Karpas-422 (cell line): ENCODE data around the gene TTC3. TPM values are rescaled to one million over a fixed set of nuclear protein-coding genes. Genes with fewer than 3 reads are reported as not detected.

Source experiments
- DNase-seq: peaks from one replicate; pipeline ENCODE4 v3.0.0-alpha.2; 2015
- H2AFZ ChIP-seq: fragments of 200-600 bp; sonication (generic); 2 replicates; pipeline ENCODE4 v1.6.1; 2014; ENCODE audit warnings: antibody characterized with exemption, low read length, mixed read lengths
- H3K27ac ChIP-seq: fragments of 200-600 bp; sonication (generic); 2 replicates; pipeline ENCODE4 v1.5.1; 2014; ENCODE audit warnings: mild to moderate bottlenecking, low read length, moderate library complexity
- H3K27me3 ChIP-seq: fragments of 200-600 bp; sonication (generic); 2 replicates; pipeline ENCODE4 v1.6.1; 2014; ENCODE audit warnings: low read length, mixed read lengths
- H3K36me3 ChIP-seq: fragments of 200-600 bp; sonication (generic); 2 replicates; pipeline ENCODE4 v1.6.1; 2014; ENCODE audit warnings: low read length, mixed read lengths; ENCODE audit not compliant: insufficient read depth
- H3K4me1 ChIP-seq: fragments of 200-600 bp; sonication (generic); 2 replicates; pipeline ENCODE4 v1.6.1; 2014; ENCODE audit warnings: mild to moderate bottlenecking, low read length, mixed read lengths
- H3K4me2 ChIP-seq: fragments of 200-600 bp; sonication (generic); 2 replicates; pipeline ENCODE4 v1.6.1; 2014; ENCODE audit warnings: low read length, low read depth, mild to moderate bottlenecking; ENCODE audit not compliant: poor library complexity, severe bottlenecking
- H3K4me3 ChIP-seq: fragments of 200-600 bp; sonication (generic); 2 replicates; pipeline ENCODE4 v1.5.1; 2014; ENCODE audit warnings: mild to moderate bottlenecking, antibody characterized with exemption, low read length, mixed read lengths
- H3K79me2 ChIP-seq: fragments of 200-600 bp; sonication (generic); 2 replicates; pipeline ENCODE4 v1.6.1; 2014; ENCODE audit warnings: mild to moderate bottlenecking, low read length, mixed read lengths
- H3K9ac ChIP-seq: fragments of 200-600 bp; sonication (generic); 2 replicates; pipeline ENCODE4 v1.6.0; 2014; ENCODE audit warnings: low read length
- H3K9me2 ChIP-seq: fragments of 200-600 bp; sonication (generic), shearing (Covaris generic); replicated peaks from 2 replicates; pipeline ENCODE4 v1.6.0; 2014; ENCODE audit warnings: mild to moderate bottlenecking, low read length, moderate library complexity; ENCODE audit not compliant: insufficient read depth
- H3K9me3 ChIP-seq: fragments of 300-700, 200-600 bp; sonication (generic); 2 replicates; pipeline ENCODE4 v1.6.1; 2014; ENCODE audit warnings: low read length, mixed read lengths
- H4K20me1 ChIP-seq: fragments of 200-600 bp; sonication (generic); 2 replicates; pipeline ENCODE4 v1.6.1; 2014; ENCODE audit warnings: mild to moderate bottlenecking, antibody characterized with exemption, low read length, low read depth; ENCODE audit not compliant: insufficient read depth
- total RNA-seq: library from RNA; depleted of rRNA; stranded (reverse); fragments of >200 nt; shearing (Covaris generic); gene quantifications from 2 replicates; pipeline ENCODE4 v1.2.3, GENCODE V29; 2014; ENCODE audit warnings: low replicate concordance

The TTC3 gene
- total RNA-seq, 1 experiment from 2014 or later: 204 TPM

DNA sequence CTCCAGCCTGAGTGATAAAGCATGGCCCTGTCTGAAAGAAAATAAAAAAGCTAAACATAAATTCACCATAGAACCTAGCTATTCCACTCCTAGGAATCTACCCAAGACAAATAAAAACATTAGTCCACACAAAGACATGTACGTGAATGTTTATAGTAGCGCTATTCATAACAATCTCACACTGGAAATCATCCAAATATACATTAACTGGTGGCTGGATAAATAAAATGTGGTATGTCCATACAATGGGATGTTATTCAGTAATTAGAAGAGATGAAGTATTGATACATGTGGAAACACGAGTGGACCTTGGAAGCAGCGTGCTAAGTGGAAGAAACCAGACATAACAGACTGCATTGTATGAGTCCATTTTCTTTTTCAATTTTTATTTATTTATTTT lies 36.9 kb upstream of the TTC3 start:
- Histone ChIP-seq H3K4me3 (no peak overlapping the region), H2AFZ (no peak overlapping the region), H3K36me3 (no peaks in the 10 kb centered on the region), H3K27me3 (no peaks in the 10 kb centered on the region), H3K9ac (no peak overlapping the region), H3K79me2 (no peaks in the 10 kb centered on the region), H3K9me3 (no peaks in the 10 kb centered on the region), H3K9me2 (no peaks in the 10 kb centered on the region), H3K4me2 (no peak overlapping the region), H3K27ac (no peak overlapping the region), H3K4me1 (no peaks in the 10 kb centered on the region), H4K20me1 (no peaks in the 10 kb centered on the region)
- DNase-seq: no peak

DNA sequence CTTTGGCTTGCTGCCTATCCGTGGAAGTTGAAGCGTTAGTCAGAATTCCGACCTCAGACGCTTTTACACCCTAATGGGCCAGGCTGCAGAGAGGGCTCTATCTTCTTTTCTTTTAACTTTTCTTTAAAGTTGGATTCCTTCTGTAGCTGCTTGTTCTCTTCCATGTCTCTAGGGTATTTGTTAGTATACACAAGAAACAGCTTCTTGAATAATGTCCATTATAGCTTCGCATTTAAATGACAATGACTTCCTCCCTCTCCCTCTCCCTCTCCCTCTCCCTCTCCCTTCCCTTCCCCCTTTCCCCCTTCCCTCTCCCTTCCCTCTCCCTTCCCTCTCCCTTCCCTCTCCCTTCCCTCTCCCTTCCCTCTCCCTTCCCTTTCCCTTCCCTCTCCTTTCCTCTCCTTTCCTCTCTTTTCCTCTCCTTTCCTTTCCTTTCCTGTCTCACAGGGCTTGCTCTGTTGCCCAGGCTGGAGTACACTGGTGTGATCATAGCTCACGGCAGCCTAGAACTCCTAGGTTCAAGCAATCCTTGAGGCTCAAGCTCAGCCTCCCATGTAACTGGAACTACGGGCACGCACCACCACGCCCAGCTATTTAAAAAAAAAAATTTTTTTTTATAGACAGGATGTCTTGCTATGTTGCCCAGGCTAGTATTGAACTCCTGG lies 33.5 kb upstream of the TTC3 start:
- H3K27me3 ChIP-seq: no peaks in the 10 kb centered on the region
- no peak overlapping the region for H2AFZ ChIP-seq
- H3K4me3 ChIP-seq: no peak overlapping the region
- no peak overlapping the region for H3K4me2 ChIP-seq
- no peaks in the 10 kb centered on the region for H3K9me3 ChIP-seq
- H3K9ac ChIP-seq: no peak overlapping the region
- H4K20me1 ChIP-seq: no peaks in the 10 kb centered on the region
- H3K79me2 ChIP-seq: no peaks in the 10 kb centered on the region
- no peak overlapping the region for H3K27ac ChIP-seq
- H3K9me2 ChIP-seq: no peaks in the 10 kb centered on the region
- DNase-seq: no peak
- H3K36me3 ChIP-seq: no peaks in the 10 kb centered on the region
- no peaks in the 10 kb centered on the region for H3K4me1 ChIP-seq

DNA sequence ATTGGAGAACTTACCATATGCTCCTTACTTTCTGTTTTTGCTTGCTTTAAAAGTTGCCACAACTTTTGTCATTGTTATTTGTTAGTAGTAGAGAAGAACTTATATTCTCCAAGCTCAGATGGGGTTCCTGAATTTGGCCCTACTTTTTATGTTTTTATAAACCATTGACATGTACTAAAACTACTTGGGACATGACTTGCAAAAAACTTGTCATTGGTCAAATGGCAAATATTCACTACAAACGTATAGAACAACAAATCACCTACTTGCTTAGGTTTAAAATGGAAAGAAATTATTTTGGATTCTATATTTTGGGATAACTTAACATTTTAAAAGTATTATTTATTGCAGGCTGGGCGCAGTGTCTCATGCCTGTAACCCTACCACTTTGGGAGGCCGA lies 32.8 kb upstream of the TTC3 start:
- Histone ChIP-seq H3K9ac (no peak overlapping the region), H3K9me2 (no peaks in the 10 kb centered on the region), H3K79me2 (no peaks in the 10 kb centered on the region), H4K20me1 (no peaks in the 10 kb centered on the region), H3K36me3 (no peaks in the 10 kb centered on the region), H3K27ac (no peak overlapping the region), H3K27me3 (no peaks in the 10 kb centered on the region), H3K9me3 (no peaks in the 10 kb centered on the region), H3K4me2 (no peak overlapping the region), H3K4me1 (no peaks in the 10 kb centered on the region), H2AFZ (no peak overlapping the region), H3K4me3 (no peak overlapping the region)
- no peak for DNase-seq

DNA sequence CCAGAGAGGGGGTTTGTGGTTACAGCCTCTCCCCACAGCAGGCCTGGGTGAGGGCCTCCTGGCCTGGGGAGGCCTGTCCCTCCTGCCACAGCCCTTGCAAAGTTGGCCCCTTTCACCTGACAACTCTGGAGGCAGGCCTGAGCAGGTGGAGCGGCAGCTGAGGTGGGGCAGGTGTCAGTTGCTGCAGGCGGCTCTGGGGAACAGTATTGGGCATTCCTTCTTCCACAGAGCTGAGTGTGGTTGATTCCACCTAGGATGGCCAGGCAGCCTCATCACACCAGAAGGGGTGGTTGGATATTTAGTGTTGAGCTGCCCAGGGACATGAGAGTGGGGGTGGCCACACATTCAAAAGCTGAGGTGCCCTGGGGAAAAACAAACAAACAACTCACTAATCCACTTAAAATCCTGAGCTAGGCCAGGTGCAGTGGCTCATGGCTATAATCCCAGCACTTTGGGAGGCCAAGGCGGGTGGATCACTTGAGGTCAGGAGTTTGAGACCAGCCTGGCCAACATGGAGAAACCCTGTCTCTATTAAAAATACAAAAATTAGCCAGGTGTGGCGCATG lies 31.3 kb upstream of the TTC3 start:
- Histone ChIP-seq H3K4me1 (no peaks in the 10 kb centered on the region), H3K4me2 (no peak overlapping the region), H3K36me3 (no peaks in the 10 kb centered on the region), H3K79me2 (no peaks in the 10 kb centered on the region), H3K9ac (no peak overlapping the region), H3K9me2 (no peaks in the 10 kb centered on the region), H3K27ac (no peak overlapping the region), H3K9me3 (no peaks in the 10 kb centered on the region), H3K27me3 (no peaks in the 10 kb centered on the region), H2AFZ (no peak overlapping the region), H3K4me3 (no peak overlapping the region), H4K20me1 (no peaks in the 10 kb centered on the region)
- no peak for DNase-seq

DNA sequence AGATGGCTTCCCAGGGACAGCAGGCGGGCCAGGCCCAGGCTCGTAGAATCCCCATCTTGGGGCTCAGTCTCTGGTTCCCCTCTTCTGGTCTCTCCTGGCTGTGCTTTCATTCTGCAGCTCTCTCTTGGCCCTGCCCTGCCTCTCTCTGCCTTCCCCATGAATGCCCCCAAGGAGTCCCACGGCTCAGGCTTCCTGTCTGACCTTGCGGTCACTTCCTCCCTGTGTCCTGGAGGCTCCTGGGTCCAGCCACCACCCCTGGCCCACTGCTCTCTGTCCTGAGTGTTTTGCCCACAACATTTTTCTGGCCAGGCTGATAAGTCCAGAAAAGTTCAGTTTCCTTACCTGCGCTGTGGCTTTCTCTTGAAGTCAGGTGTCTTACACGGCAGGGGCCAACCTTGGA lies 29.2 kb upstream of the TTC3 start:
- no peaks in the 10 kb centered on the region for H3K27me3 ChIP-seq
- H3K79me2 ChIP-seq: no peaks in the 10 kb centered on the region
- no peaks in the 10 kb centered on the region for H3K9me3 ChIP-seq
- DNase-seq: no peak
- no peak overlapping the region for H3K4me3 ChIP-seq
- no peak overlapping the region for H2AFZ ChIP-seq
- no peaks in the 10 kb centered on the region for H4K20me1 ChIP-seq
- no peak overlapping the region for H3K9ac ChIP-seq
- H3K4me2 ChIP-seq: no peak overlapping the region
- H3K36me3 ChIP-seq: no peaks in the 10 kb centered on the region
- H3K27ac ChIP-seq: no peak overlapping the region
- H3K9me2 ChIP-seq: no peaks in the 10 kb centered on the region
- no peaks in the 10 kb centered on the region for H3K4me1 ChIP-seq

DNA sequence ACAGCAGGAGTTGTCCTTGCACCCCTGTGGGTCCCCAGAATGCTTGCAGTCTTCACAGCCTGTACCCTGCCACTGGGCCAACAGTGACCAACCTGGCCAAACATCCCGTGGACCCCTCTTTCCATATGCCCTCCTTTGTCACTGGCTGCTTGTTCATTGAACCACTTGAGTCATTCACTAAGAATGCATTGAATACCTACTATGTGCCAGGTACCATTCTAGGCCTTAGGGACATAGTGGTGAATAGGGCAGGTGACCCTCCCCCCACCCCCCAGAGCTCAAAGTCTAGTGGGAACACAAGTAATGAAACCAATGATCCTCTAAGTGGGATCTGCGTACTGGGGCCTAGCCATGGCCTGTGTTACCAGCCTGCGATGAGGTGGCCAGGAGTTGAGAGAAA lies 28.4 kb upstream of the TTC3 start:
- H3K4me2 ChIP-seq: no peak overlapping the region
- no peak overlapping the region for H3K4me3 ChIP-seq
- no peaks in the 10 kb centered on the region for H3K79me2 ChIP-seq
- H3K27ac ChIP-seq: no peak overlapping the region
- no peak for DNase-seq
- no peaks in the 10 kb centered on the region for H3K9me3 ChIP-seq
- H3K27me3 ChIP-seq: no peaks in the 10 kb centered on the region
- H4K20me1 ChIP-seq: no peaks in the 10 kb centered on the region
- no peaks in the 10 kb centered on the region for H3K9me2 ChIP-seq
- no peak overlapping the region for H3K9ac ChIP-seq
- no peaks in the 10 kb centered on the region for H3K36me3 ChIP-seq
- H2AFZ ChIP-seq: no peak overlapping the region
- H3K4me1 ChIP-seq: no peaks in the 10 kb centered on the region

DNA sequence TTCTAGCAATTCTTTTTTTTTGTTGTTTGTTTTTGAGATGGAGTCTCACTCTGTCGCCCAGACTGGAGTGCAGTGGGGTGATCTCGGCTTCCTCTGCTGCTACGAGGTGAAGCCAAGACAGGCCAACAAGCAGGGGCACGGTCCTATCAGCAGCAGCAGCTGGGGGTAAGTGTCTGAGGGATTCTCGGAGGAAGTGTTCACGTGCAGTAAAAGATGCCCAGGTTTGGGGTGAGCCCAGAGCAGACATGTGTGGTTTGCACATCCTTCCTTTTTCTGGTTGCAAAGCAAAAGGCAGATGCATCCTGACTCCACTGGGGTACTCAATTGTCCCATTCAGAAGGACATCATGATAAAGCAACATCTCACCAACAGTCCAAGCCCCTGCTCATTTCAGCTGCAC lies 27.9 kb upstream of the TTC3 start:
- H3K27ac ChIP-seq: no peak overlapping the region
- H2AFZ ChIP-seq: no peak overlapping the region
- no peak overlapping the region for H3K9ac ChIP-seq
- H3K9me2 ChIP-seq: no peaks in the 10 kb centered on the region
- H3K27me3 ChIP-seq: no peaks in the 10 kb centered on the region
- no peaks in the 10 kb centered on the region for H3K4me1 ChIP-seq
- H3K4me2 ChIP-seq: no peak overlapping the region
- H3K79me2 ChIP-seq: no peaks in the 10 kb centered on the region
- H4K20me1 ChIP-seq: no peaks in the 10 kb centered on the region
- no peaks in the 10 kb centered on the region for H3K36me3 ChIP-seq
- no peak overlapping the region for H3K4me3 ChIP-seq
- H3K9me3 ChIP-seq: no peaks in the 10 kb centered on the region
- no peak for DNase-seq

DNA sequence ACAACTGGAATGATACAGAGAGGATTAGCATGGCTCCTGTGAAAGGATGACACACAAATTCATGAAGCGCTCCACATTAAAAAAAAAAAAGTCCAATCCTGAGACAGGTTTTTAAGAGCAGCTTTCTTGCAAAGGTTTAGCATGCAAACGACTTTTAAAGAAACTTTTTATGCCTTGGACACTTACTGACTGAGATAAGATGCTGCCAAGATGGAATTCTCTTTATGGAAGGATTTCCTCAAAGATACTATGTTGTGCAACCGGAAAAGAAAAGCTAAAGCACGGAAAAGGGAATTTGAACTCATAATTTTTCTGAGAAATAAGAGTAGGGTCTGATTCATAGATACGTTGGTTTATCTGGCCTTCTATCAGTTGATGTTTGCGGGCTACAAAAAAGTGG lies 27.5 kb upstream of the TTC3 start:
- Histone ChIP-seq H3K9ac (no peak overlapping the region), H3K4me1 (no peaks in the 10 kb centered on the region), H3K9me2 (no peaks in the 10 kb centered on the region), H3K36me3 (no peaks in the 10 kb centered on the region), H3K27ac (no peak overlapping the region), H3K9me3 (no peaks in the 10 kb centered on the region), H3K27me3 (no peaks in the 10 kb centered on the region), H3K4me3 (no peak overlapping the region), H3K4me2 (no peak overlapping the region), H3K79me2 (no peaks in the 10 kb centered on the region), H4K20me1 (no peaks in the 10 kb centered on the region), H2AFZ (no peak overlapping the region)
- no peak for DNase-seq
